ENCODE measurements around the gene SPEM2.

Gene SPEM2

DNA sequence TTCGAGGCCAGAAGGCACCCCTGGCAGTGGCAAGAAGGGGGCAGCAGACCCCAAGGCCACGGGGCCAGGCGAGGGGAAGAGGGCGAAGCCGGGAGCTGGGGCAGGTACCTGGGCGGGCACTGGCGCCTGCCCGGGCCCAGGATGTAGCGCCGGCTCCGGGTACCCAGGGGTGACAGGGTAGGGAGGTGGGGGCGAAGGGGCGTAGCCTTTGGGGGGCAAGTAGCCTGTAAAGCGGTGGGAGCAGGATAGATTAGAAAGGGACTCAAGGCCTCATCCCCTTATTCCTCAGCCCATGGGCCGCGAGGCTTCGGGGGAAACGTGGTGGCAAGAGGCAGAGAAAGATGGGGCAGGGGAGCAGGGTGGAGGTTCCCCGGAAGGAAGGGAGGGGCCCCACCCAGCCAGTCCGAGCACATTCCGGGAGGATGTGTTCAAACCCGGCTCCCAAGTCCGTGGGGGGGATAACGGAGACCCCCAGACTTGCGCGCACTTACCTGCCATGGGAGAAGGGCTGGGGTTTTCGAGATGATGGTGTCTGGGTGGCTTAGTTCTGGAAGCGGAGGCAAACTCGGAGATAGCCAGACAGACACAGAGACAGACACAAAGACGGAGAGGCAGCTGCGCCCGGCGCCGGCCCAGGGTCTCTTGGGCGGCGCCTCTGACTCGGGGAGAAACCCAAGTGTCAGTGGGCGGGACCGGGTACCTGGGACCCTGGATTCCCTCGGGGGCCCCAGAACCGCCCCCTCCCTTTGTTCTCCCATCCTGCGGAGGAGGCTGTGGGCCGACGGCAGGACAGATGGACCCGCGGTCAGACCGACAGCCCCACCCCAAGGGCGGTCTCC, 31.6 kb upstream of the SPEM2 start:
- no peak; the same call in 1 of the 2 replicates for TF ChIP-seq POLR2A (IDR thresholded peaks at IDR 0.05; ENCODE audit: low read depth, low read length)
- DNase-seq (ENCODE audit: insufficient read length, low spot score): no peak
- no peak for FAIRE-seq

DNA sequence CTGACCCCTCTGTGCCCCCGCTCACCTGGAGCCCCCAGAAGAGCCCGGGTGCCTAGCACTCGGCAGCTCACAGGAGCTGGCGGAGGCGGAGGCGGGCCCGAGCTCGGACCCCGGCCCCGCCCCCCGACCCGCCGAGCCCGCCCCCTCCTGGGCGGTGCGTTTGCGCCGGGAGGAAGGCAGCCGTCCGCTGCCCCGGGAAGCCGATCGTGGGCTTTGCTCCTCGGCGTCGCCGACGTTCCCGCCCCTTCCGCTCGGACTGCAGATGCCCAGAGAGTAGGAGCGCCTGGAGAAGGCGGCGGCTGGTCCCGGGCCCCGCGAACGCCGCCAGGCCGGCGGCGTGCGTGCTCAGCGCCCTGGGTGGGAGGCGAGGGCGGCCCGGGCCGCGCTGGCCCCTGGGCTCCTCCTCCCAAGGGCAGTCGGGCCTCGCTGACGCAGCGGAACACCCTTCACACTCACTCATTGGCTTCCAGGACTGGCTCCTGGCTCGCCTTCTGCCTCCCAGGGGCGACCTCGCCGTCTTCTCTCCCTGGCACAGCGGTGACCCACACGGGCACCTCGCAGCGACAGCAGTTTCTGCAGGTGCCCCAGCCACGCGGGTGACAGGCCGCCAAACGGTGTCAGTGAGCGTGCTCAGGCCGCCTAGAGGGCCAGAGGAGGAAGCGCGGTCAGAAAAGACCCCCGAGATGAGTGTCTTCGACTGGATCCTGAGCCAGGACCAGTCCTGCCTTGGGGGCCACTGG, 30.8 kb upstream of the SPEM2 start, which contains the start of gene PLSCR3:
TSS of gene PLSCR3 (minus strand) at position 74 of the 740 bp plus-strand sequence. CDS start 415 bp downstream, outside the sequence.
- DNase-seq (ENCODE audit: insufficient read length, low spot score) (peak; percentile 93), FAIRE-seq (no peak)
- TF ChIP-seq POLR2A (IDR thresholded peaks at IDR 0.05; ENCODE audit: low read depth, low read length): peak; percentile 46

DNA sequence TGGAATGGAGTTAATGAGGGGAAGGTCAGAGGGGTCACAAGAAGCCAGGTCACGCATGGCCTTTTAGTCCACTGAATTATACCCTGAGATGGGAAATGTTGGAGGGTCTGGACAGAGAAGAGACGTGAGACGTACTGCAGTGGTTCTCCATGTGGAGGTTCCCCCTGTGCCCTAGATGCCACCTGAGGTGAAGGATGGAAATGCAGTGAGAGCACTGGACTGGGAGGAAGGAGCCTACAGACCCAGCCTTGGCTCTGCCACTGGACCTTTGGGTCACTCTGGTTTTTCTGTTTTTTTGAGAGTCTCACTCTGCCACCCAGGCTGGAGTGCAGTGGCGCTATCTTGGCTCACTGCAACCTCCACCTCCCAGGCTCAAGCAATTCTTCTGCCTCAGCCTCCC, 29.3 kb upstream of the SPEM2 start:
- FAIRE-seq (no peak), DNase-seq (ENCODE audit: insufficient read length, low spot score) (no peak)
- TF ChIP-seq POLR2A (IDR thresholded peaks at IDR 0.05; ENCODE audit: low read depth, low read length): no peak

DNA sequence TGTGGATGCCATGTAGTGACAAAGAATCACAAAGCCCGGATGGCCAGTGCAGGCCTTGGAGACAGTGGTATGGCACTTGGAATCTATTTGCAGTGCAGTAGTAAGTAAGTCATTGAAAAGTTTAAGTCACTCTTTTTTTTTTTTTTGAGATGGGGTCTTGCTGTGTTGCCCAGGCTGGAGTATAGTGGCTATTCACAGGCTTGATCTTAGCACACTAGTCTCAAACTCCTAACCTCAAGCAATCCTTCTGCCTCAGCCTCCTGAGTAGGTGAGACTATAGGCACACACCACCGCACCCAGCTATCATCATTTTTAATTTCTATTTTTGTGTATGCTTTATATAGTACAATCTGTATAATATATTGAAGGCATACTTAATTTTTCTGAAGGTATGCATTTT, 26.8 kb upstream of the SPEM2 start:
- FAIRE-seq (no peak), DNase-seq (ENCODE audit: insufficient read length, low spot score) (no peak)
- no peak for TF ChIP-seq POLR2A (IDR thresholded peaks at IDR 0.05; ENCODE audit: low read depth, low read length)

DNA sequence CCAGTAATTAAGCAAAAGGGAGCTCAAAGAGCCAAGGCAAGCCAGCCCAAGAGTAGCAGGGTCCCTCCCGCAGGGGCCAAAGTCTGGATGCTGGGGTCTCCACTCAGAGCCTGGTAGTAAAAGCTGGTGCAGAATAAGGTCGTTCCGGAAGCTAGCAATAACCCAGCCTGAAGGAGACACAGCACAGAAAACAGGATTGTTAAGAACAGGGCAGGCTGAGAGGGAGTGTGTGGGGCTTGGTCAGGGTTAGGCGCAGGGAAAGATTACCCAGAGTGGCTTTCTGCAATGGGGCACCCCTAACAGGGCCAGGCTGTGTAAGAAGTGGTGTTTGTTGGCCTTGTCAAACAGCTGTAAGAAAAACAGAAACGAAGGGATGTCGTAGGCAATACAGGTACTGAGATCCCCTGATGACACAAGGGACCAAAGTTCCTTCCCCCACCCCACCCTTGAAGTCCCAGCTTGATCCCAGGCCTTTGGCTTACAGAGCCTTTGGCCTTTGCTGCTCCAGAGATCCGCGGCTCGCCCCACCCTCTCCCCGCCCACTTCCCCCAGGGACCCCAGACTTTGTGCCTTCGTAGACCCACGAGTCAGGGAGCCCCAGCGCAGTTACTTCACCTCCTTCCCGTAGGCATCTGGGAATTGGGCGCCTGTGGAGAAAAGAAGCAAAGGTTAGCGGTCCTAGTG, 22.2 kb upstream of the SPEM2 start:
- TF ChIP-seq POLR2A (IDR thresholded peaks at IDR 0.05; ENCODE audit: low read depth, low read length): no peak
- FAIRE-seq (no peak), DNase-seq (ENCODE audit: insufficient read length, low spot score) (no peak)

DNA sequence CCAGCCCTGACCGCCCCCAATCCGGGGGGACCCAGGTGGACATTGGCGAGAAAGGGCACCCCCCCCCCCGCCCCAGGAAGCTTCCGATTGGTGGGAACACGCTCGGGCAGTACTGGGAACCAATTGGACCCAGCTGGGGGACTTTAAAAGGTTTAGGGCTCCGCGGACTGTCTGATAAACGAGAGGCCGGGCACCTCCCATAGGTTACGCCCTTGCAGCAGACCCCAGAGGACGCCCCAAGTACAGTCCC, 21.8 kb upstream of the SPEM2 start:
- TF ChIP-seq POLR2A (IDR thresholded peaks at IDR 0.05; ENCODE audit: low read depth, low read length): no peak
- DNase-seq (ENCODE audit: insufficient read length, low spot score) (peak; percentile 86), FAIRE-seq (no peak)

DNA sequence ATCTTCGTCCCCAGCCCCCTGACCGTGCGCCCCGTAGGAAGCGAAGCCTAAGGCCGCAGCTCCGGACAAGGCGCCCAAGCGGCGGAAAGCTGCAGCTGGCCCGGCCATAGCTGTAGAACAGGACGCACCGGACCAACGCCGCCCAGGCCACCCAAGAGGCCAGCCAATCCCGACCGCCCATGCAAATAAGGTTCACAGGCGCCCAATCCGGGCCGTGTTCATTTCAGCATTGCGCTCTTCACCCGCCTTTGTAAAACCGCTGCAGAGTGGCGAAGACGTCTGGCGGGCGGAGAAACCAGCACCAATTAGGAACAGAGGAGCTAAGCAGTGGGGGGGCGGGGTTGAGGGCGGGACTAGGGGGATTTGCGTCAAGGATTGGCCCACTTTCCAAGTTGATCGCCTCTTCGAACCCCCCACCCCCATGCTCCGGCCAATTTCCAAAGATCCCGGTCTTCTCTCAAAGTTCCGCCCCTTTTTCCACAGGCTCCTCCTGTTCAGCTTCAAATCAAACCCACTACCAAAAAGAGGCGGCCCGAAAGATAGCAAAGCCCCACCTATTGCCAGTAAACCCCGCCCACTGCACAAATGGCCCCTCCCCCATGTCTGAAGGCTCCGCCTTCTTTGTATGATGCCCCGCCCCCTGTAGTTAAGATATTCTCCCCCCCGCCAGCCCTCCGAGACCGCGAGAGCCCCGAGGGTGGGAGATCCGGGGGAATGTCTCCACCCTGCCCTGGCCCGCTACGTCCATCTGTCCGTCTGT, 21.3 kb upstream of the SPEM2 start, which contains the start of gene TMEM256:
TSS of gene TMEM256 (minus strand) at position 121 of the 760 bp plus-strand sequence. CDS start at position 108, 13 bp downstream.
- peak; percentile 95 for DNase-seq (ENCODE audit: insufficient read length, low spot score)
- FAIRE-seq: peak; percentile 79
- TF ChIP-seq POLR2A (IDR thresholded peaks at IDR 0.05; ENCODE audit: low read depth, low read length): peak; percentile 71; the same call in 1 of the 2 replicates

DNA sequence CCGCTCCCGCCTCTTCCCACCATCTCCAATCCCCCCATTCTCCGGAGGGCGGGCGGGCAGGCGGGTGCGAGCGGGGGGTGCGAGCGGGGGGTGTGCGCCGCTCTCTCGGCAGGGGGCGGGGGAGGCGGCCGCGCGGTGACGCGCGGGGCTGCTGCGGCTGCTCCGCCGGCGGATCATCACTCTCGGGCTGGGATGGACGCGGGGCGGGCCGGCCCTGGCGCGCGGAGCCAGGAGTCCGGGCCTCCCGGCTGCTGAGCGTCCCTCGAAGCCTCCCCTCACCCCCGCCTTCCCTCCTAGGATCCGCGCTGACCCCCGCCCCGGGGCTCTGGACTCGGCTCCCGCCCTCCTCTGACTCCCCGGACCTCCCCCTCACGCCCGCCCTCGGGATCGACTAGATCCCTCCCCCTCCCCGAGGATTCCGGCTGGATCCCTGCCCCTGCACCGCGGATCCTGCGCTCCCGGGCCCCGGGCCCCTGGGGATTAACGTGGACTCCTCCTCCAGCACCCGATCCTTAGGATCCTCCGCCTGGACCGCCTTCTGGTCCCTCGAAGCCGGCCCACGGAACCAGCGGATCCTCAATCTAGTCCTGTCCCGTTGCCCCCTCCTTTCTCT, 20.6 kb upstream of the SPEM2 start:
- peak; percentile 39; the same call in 1 of the 2 replicates for TF ChIP-seq POLR2A (IDR thresholded peaks at IDR 0.05; ENCODE audit: low read depth, low read length)
- FAIRE-seq: no peak
- peak; percentile 78 for DNase-seq (ENCODE audit: insufficient read length, low spot score)

DNA sequence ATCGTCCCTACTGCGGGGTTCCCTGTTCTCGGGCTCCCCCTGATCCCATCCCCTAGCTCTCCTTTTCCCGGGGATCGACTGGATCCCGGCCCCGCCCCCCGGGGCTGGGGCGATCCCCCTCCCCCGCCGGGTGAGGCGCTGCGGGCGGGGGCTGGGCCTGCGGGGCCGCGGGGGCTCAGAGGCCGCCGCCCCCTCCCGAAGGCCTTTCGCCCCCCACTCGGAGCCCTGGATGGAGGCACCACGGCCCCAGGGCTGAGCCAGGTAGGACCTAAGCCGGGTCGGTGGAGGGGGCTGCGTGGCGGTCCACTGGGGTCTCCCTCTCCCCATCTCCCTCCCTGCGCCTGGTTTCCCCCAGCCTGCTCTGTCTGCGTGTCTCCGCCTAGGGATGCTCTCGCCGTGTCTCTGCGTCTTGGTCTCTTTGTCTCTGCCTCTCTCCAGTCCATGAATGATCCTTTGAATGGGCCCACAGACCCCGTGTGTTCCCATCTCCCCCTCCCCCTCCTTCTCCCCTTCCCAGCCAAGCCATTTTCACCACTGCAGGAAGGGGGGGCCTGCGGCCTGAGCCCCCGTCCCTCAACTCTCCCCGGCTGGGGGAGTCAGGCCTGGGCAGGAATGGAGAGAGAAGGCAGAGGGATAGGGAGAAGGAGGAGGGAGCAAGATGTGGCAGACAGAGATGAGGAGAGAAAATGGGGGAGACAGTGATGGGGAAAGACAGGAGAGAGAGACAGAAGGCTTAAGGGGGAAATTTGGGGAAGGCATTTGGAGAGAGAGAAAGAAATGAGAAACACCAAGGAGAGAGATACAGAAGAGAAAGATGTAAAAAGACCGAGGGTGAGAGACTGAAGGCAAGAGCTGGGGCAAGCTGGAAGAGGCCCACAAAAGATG, 19.8 kb upstream of the SPEM2 start:
- DNase-seq (ENCODE audit: insufficient read length, low spot score) (no peak), FAIRE-seq (no peak)
- TF ChIP-seq POLR2A (IDR thresholded peaks at IDR 0.05; ENCODE audit: low read depth, low read length): no peak

DNA sequence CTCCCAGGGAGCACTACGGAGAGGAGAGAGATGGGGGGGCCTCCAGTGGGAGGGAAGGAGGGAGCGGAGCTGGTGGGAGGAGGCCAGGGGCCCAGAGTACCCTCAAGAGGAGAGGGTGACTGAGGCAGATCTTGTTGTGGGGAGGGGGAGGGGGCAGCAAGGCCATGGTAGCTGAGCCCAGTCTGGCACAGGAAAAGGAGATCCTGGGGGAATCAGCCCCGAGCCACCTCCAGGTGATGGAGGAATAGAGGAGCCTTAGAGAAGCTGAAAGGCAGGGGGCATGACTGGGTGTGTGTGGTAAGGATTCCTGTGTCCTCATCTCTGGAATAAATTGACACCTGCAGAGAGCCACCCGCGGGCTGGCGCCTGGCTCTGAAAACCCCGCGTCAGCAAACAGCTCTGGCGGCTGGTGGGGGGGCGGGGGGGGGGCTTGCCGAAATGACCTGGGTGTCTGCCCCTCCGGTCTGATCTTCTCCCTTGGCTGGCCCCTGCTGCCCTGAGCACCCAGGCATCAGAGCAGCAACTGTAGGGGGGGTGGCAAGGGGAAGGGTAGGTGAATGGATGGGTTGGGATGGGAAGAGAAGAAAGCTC, 19.1 kb upstream of the SPEM2 start:
- no peak for TF ChIP-seq POLR2A (IDR thresholded peaks at IDR 0.05; ENCODE audit: low read depth, low read length)
- DNase-seq (ENCODE audit: insufficient read length, low spot score): no peak
- FAIRE-seq: no peak

DNA sequence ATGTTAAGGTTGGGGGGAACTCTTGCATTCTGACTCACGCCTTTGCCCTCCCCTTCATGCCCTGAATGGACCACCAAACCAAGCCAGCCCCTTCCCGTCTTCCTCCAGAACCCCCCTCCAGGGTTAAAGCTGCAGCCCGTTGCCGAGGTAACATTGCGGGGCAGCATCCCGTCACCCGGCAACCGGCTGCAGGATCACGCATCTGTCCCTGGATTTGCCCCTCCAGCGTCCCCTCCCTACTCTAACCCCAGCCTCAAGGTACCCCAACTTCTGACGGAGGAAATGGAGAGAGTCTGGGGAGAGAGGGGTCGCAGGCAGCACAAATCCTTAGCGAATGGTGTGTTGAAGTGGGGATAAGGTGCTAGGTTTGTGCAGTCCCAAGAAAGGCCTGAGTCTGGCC, 18.3 kb upstream of the SPEM2 start:
- no peak for DNase-seq (ENCODE audit: insufficient read length, low spot score)
- TF ChIP-seq POLR2A (IDR thresholded peaks at IDR 0.05; ENCODE audit: low read depth, low read length): no peak
- no peak for FAIRE-seq

All from H54 (cell line).